Nasal cavity respiratory epithelium epithelial cell of viscerocranial mucosa (primary cell): Measurements from ENCODE around the gene PAFAH1B1. TPM values are rescaled to one million over a fixed set of nuclear protein-coding genes. Genes with fewer than 3 reads are reported as not detected.

Experiments
- total RNA-seq: library from RNA; depleted of rRNA; stranded (reverse); fragments of >200 nt; gene quantifications from 2 replicates; pipeline ENCODE4 v1.2.3, GENCODE V29; 2014

PAFAH1B1 gene
- total RNA-seq = 129 and 179 TPM in 2 replicates

DNA sequence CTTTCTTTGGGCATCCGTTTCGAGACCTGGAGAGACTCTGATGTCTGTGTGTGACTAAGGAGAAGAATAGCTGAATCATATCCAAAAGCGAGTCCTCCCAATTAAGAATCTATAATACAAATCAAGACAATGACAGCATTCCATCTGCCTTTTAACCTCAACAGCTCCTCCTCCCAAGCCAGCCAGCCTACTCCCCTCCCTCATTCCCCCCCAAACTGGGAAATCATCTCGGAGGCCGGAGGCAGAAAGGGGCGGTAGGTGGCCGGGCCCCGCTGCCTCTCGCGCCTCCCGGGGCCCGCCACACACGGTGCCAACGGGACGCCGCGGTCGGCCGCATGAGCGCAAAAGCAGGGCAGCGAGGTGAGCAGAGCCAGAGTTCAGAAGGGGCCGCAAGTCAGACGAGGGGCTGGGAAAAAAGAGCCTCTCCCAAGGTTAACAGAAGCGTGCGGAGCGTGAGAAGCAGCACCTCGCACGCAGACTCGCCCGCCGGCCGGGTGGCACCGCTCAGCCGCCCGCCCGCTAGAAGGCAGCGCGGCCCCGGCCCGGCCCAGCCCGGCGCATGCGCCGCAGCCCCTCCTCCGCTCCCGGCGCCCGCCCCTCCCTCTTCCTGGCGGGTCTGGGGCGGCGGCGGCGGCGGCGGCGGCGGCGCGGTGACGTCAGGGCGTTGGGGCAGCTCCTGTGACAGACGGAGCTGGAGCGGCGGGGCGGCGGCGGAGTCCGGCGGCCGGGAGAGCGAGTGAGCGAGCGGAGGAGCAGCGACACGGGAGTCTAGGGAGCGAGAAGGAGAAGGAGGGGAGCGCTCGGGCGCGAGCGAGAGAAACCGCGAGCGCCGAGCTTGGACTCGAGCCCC lies at the start of gene PAFAH1B1:
TSS of gene PAFAH1B1 (plus strand) at position 684 of the 850 bp plus-strand sequence. CDS start 44,635 bp downstream, outside the sequence.

GRCh38 chr17:2711608-2712299 lies 118.3 kb downstream of the PAFAH1B1 start, which contains the start of gene CLUH:
TSS of gene CLUH (minus strand) at chr17:2711764. CDS start at chr17:2711661, 103 bp downstream.

Other genes with a start within 250 kb of the PAFAH1B1 start
- gene MNT, start 192.6 kb upstream of the PAFAH1B1 start, total RNA-seq = 4.8 and 22.0 TPM in 2 replicates
- gene METTL16, start 81.8 kb upstream of the PAFAH1B1 start, total RNA-seq = 20.8 and 23.1 TPM in 2 replicates
- gene CLUH, start 118.1 kb downstream of the PAFAH1B1 start, total RNA-seq = 57.1 and 115 TPM in 2 replicates
- gene CCDC92B, start 156.0 kb downstream of the PAFAH1B1 start, total RNA-seq = not detected in 2 replicates
- 15.7 TPM in 2 replicates for gene RAP1GAP2, start 202.8 kb downstream of the PAFAH1B1 start, total RNA-seq